ENCODE data around the gene OSM. TPM values are rescaled to one million over a fixed set of nuclear protein-coding genes. Genes with fewer than 3 reads are reported as not detected.

The OSM gene
- total RNA-seq, 1 donor from 2014 or later = not detected

DNA sequence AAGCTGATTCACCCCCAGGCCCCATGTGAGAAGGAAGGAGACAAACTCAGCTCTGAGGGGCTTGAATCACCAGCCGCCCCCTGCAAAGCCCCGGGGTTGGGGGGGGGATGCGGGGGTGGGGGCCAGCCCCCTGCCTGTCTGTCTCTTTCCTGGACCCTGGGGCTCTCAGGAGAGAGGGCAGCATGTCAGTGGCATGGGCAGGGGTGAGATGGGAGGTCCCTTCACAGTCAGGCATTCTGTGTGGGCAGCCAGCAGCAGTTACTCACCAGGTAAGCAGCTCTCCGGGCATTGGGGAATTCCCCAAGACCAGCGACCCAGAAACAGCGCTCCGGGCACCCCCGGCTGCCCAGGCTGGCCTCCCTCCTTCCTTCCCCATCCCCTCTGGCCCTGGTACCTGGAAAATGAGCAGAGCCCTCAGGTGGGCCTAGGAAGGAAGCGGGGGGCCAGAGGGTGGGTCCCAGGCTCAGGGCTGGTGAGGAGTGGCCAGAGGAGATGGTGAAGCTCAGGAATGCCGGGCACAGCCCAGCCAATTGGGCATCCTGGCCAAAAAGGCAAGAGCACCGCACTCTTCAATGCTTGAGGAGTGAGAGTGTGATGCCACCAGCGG lies 15.9 kb downstream of the OSM start:
- no peak for ATAC-seq
- intact Hi-C loops (cut with micrococcal nuclease) = no loop called here

DNA sequence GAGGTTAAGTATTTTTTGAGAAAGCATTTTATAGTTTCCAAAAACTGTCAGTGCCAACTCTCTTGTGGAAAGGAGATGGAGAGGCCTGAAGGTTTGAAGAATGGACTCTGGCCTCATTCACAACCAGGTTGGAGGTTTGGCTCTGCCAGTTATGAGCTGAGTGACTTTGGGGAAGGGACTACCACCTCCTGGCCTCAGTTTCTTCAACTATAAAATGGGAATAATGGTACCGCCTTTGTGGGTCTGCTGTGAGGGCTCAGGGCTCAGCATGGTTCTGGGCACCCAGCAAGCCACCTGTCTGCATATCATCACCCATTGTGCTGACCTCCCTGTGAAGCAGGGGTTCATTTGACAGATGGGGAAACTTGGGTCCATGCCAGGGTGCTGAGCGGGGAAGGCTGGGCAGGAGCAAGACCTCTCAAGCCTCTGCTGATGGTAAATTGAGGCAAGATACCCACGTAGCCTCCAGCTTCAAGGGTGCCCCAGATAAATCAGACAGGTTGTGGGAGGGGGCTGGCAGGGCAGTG lies 16.5 kb downstream of the OSM start:
- no peak for DNase-seq
- no peak for ATAC-seq
- intact Hi-C loops (cut with micrococcal nuclease) = no loop called here

More for the DNA sequence above, 15.9 kb downstream of the OSM start:
- DNase-seq = no peak

GRCh38 chr22:30249049-30250038 lies 17.3 kb downstream of the OSM start:
- ATAC-seq (peak; percentile 75), DNase-seq (peak; percentile 84)
- intact Hi-C loops (cut with micrococcal nuclease) = no loop called here

GRCh38 chr22:30248484-30248883 lies 18.2 kb downstream of the OSM start:
- no peak for ATAC-seq
- DNase-seq = no peak
- intact Hi-C loops (cut with micrococcal nuclease) = no loop called here

- no peak for DNase-seq
- intact Hi-C loops (cut with micrococcal nuclease) = no loop called here
- ATAC-seq = no peak
Measured at GRCh38 chr22:30247974-30248373, 18.7 kb downstream of the OSM start.

- ATAC-seq = no peak
- DNase-seq = no peak
- intact Hi-C loops (cut with micrococcal nuclease) = no loop called here
Measured at GRCh38 chr22:30247561-30247960, 19.1 kb downstream of the OSM start.

- DNase-seq = no peak
- intact Hi-C loops (cut with micrococcal nuclease) = no loop called here
- ATAC-seq = no peak
Measured at GRCh38 chr22:30246814-30247376, 19.8 kb downstream of the OSM start.

- intact Hi-C loops (cut with micrococcal nuclease) = no loop called here
- ATAC-seq = peak; percentile 23
- no peak for DNase-seq
Measured at GRCh38 chr22:30245985-30246813, 20.5 kb downstream of the OSM start, which contains the start of gene LIF. Gene LIF (minus strand): TSS chr22:30246759. CDS start chr22:30246695, 64 bp downstream.

- intact Hi-C loops (cut with micrococcal nuclease) = no loop called here
- ATAC-seq = no peak
- no peak for DNase-seq
Measured at GRCh38 chr22:30245181-30245984, 21.3 kb downstream of the OSM start.

- intact Hi-C loops (cut with micrococcal nuclease) = no loop called here
Measured at GRCh38 chr22:30244641-30245040, 22.0 kb downstream of the OSM start.

DNA sequence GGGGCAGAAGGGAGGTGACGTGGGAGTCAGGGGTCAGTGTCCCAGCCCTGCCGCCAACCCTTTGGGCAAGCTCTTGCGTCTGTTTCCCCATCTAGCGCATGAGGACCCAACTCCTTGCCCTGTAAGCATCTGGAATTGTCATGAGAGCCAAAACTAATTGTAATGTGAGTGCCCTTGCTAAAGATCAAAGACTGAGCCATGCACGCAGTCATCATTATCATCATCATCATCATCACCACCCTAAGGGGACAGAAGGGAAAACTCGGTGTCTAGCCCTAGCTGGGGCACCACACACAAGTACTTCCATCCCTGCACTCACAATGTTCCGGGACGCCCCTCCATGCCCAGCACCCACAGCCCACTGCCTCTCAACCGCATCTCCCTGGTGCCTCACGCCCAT lies 22.6 kb downstream of the OSM start:
- intact Hi-C loops (cut with micrococcal nuclease) = no loop called here
- no peak for ATAC-seq

More at GRCh38 chr22:30244641-30245040, 22.0 kb downstream of the OSM start:
- ATAC-seq = no peak
- DNase-seq = no peak

GRCh38 chr22:30243661-30244060 lies 23.0 kb downstream of the OSM start:
- no peak for ATAC-seq
- no peak for DNase-seq
- intact Hi-C loops (cut with micrococcal nuclease) = no loop called here

More for the DNA sequence above, 22.6 kb downstream of the OSM start:
- no peak for DNase-seq

DNA sequence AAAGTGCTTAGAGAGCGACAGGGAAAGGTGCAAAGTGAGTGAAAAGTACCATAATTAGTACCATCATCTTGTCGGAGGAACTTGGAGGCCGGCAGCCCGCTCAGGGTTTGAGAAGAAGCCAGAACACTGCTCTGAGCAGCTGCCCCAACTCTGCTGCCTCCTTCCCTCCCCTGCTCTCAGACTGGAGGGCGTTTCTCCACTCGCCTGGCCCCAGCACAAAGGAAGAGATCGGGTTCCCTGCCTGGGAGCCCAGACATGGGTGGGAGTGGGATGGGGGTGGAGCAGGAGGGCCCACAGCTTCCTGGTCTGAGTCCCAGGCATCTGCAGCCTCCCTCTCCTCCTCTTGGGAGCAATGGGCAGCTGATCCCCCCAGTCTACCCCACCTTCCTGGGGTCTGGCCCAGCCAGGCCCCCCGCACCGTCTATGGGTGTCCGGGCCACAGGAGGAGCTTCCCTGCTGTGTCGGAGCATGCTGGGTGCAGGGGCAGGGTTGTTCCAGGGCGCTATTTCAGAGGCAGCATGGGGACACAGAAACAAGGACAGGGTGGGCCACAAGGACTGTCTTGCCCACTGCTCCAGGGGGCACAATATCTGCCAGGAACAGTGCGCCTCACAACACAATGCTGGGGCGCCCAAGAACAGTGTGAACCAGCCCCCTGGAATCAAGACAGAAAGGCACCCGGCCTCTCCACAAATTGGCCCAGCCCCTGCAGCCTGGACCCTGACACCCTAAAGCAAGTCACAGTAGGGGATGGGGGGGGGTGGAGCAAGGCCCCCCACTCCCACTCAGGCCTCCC lies 24.9 kb downstream of the OSM start:
- DNase-seq (no peak), ATAC-seq (peak; percentile 40)
- intact Hi-C loops (cut with micrococcal nuclease) = no loop called here

- no peak for DNase-seq
Measured at GRCh38 chr22:30240541-30241417, 25.9 kb downstream of the OSM start.

DNA sequence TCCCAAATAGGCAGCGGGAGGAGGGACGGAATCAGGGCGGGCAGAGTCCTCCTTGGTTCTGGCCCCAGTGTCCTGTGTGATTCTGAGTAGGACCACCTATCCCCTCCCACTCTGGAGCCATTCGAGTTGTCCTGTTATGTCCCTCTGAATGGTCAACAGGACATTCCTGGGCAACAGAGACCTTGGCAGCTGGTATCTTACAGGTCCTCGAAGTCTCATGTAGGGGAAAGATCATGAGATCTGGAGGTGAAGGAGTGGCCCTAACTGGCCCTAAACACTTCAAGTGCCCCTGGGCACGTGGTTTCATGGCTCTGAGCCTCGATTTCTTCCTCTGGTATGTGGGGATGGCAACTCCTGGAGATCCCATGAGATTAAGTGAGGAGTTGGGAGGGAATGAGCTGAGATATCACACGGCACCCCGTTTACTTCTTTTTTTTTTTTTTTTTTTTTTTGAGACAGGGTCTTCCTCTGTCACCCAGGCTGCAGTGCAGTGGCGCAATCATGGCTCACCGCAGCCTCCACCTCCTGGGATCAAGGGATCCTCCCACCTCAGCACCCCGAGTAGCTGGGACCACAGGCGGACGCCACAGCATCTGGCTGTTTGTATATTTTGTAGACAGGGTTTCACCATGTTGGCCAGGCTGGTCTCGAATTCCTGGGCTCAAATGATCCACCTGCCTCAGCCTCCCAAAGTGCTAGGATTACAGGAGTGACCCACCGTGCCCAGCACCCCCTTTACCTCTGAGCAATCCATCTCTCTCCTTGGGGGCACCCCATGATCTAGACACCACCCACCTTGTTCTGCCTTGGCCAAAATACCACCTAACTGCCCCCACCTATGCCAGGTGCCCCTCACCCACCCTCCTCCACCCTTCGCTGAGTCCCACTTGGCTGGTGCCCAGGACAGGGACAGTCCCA lies 26.9 kb downstream of the OSM start:
- ATAC-seq (no peak), DNase-seq (no peak)
- intact Hi-C loops (cut with micrococcal nuclease) = no loop called here

More at GRCh38 chr22:30240541-30241417, 25.9 kb downstream of the OSM start:
- no peak for ATAC-seq
- intact Hi-C loops (cut with micrococcal nuclease) = no loop called here
